Stimulated activated naive B cell treated with anti-CD40 and anti-IgM and Interleukin-4, amounts not matched to agents 10 μg/mL and 1 μg/mL and 100 μg/mL, for 72 hours (primary cell): Measurements from ENCODE around the gene UGT1A10.
"Not testable (repeated sequence)": the region's sequence is repeated elsewhere in the genome, so short reads cannot be mapped to it uniquely, and the experiment has no call there.

Source experiments
- ATAC-seq, 2 donors: fragments of 150-1000 bp; cut with Tn5 transposase; replicated peaks; 2 replicates each; pipeline ENCODE4 v1.10.0; 2021; ENCODE audit warnings: moderate library complexity in 1 of 2
- DNase-seq: peaks from one replicate; pipeline ENCODE4 v3.0.0; 2021
- H3K27ac Mint-ChIP-seq: one replicate; pipeline ENCODE4 v1.8.0; 2022; ENCODE audit warnings: mild to moderate bottlenecking, mixed read lengths
- H3K27me3 Mint-ChIP-seq, 2 donors: one replicate each; pipeline ENCODE4 v1.8.0; 2022; ENCODE audit warnings: mixed read lengths in 2 of 2
- H3K36me3 Mint-ChIP-seq, 2 donors: one replicate each; pipeline ENCODE4 v1.8.0; 2022; ENCODE audit warnings: mixed read lengths in 2 of 2, mild to moderate bottlenecking in 1 of 2
- H3K4me1 Mint-ChIP-seq, 2 donors: one replicate each; pipeline ENCODE4 v1.8.0; 2022; ENCODE audit warnings: mixed read lengths in 2 of 2, mild to moderate bottlenecking in 1 of 2
- H3K4me3 Mint-ChIP-seq, 2 donors: one replicate each; pipeline ENCODE4 v1.8.0; 2022; ENCODE audit warnings: mild to moderate bottlenecking in 2 of 2, mixed read lengths in 2 of 2, moderate library complexity in 1 of 2
- H3K9me3 Mint-ChIP-seq, 2 donors: one replicate each; pipeline ENCODE4 v1.8.0; 2022; ENCODE audit warnings: mixed read lengths in 2 of 2, mild to moderate bottlenecking in 1 of 2

The UGT1A10 gene

DNA sequence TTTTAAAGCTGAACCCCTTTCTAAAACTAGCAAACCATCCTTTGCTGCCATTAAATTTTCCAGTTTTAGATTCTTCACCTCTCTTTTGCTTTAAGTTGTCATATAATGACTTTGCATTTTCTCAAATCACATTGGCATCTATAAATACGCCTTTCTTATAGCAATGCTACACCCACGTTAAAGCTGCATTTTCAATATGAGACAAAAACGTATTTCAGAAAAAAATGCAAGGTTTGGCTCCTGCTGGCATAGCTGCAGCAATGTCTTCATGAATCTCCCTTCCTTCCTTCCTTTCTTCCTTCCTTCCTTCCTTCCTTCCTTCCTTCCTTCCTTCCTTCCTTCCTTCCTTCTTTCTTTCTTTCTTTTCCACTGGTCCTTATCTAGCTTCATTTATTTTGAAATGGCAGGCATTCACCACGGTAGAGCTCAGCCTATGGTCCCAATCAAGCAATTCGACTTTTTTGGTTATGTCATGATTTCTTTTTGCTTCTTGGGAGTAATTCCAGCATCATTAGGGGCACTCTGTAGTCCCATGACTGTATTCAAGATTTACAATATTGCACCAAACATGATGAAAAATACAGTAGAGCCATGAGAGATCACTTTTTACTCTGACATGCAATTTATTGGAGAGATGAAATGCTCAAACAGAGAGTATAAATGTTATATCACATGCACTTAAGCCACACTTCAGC is 8.8 kb upstream of the UGT1A10 start:
- Mint-ChIP-seq H3K27ac (no peak overlapping the region), H3K4me3 (no peak overlapping the region), H3K27me3 (peaks cover 27 to 32% of the 10 kb centered on the region in 2 donors), H3K36me3 (peaks cover 6 to 7% of the 10 kb centered on the region in 2 donors), H3K9me3 (peaks cover 17 to 22% of the 10 kb centered on the region in 2 donors), H3K4me1 (peaks cover 0 to 2% of the 10 kb centered on the region in 2 donors)
- DNase-seq (no peak), ATAC-seq (no peak)

DNA sequence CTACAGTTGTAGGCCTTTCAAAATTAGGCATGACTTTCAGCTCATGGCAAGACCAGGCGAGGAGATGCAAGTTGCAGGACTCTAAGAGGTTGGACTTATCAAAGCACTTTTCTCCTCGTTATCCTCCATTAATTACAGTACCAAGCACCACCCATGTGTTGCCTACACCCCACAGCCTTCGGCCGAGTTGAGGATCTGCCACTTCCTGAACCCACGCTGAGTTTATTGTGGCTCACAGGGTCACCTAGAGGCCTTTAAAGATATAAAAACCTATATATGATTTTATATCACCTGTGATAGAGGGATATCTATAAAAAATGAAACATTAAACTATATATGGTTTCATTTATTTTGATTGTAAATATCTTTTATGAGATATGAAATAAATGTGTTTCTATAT is 2.6 kb downstream of the UGT1A10 start:
- no peaks in the 10 kb centered on the region for H3K36me3 Mint-ChIP-seq
- H3K27ac Mint-ChIP-seq = no peak overlapping the region
- peaks cover 9% of the 10 kb centered on the region in 2 donors for H3K9me3 Mint-ChIP-seq
- ATAC-seq (no peak), DNase-seq (no peak)
- H3K4me3 Mint-ChIP-seq = no peak overlapping the region
- H3K4me1 Mint-ChIP-seq = peaks cover 0 to 6% of the 10 kb centered on the region in 2 donors
- H3K27me3 Mint-ChIP-seq = peaks cover 18 to 36% of the 10 kb centered on the region in 2 donors

DNA sequence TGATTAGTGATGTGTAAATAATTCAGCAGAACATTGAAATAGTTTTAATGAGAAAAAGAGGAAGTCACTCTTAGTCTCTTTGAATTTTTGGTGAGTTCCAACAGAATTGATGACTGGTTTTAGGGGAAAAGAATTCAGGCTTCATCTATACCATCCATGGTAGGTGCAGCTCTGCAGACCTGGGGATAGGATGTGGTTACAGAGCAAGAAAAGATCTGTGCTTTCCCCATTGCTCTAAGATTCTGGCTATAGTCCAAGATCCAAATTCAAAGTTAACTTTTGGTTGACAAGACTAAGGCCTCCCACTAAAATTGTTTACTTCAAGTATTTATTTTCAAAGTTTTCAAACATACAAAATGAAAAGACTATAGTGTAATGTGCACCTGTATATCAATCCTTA is 3.6 kb downstream of the UGT1A10 start:
- ATAC-seq (no peak), DNase-seq (no peak)
- Mint-ChIP-seq H3K27ac (no peak overlapping the region), H3K4me3 (no peak overlapping the region), H3K27me3 (peaks cover 16 to 26% of the 10 kb centered on the region in 2 donors), H3K4me1 (peaks cover 0 to 6% of the 10 kb centered on the region in 2 donors), H3K9me3 (peaks cover 9 to 10% of the 10 kb centered on the region in 2 donors), H3K36me3 (no peaks in the 10 kb centered on the region)

DNA sequence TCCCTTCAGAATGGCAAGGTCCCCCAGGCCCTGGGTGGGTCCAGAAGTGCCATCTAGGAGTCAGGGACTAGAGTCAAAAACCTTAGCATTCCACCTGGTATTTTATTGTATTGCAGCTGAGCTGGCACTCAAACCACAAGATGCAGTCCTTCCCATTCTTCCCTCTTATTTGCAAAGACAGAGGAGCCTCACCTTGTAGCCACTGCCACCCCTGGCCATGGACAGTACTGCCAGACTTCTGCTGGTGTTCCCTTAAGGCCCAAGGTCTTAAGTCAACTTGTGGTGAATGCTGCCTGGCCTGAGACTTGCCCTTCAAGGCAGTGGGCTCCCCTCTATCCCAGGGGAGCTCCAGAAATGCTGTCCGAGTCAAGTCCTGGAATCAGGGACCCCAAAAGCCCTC is 6.9 kb downstream of the UGT1A10 start:
- Mint-ChIP-seq H3K27me3 (peaks cover 16 to 28% of the 10 kb centered on the region in 2 donors), H3K27ac (no peak overlapping the region), H3K4me3 (no peak overlapping the region), H3K36me3 (peaks cover 6 to 16% of the 10 kb centered on the region in 2 donors), H3K9me3 (peaks cover 29 to 32% of the 10 kb centered on the region in 2 donors), H3K4me1 (peaks cover 0 to 6% of the 10 kb centered on the region in 2 donors)
- ATAC-seq (no peak), DNase-seq (no peak)

DNA sequence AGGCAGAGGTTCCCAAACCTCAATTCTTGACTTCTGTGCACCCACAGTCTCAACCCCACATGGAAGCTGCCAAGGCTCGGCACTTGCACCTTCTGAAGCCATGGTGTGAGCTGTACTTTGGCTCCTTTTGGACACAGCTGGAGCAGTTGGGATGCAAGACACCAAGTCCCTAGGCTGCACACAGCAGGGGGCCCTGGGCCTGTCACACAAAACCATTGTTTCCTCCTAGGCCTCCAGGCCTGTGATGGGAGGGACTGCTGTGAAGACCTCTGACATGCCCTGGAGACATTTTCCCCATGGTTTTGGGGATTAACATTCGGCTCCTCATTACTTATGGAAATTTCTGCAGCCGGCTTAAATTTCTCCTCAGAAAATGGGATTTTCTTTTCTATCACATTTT is 9.8 kb downstream of the UGT1A10 start:
- Mint-ChIP-seq H3K36me3 (peaks cover 6 to 16% of the 10 kb centered on the region in 2 donors), H3K27me3 (peaks cover 16 to 36% of the 10 kb centered on the region in 2 donors), H3K9me3 (peaks cover 29 to 32% of the 10 kb centered on the region in 2 donors)
- H3K4me1 Mint-ChIP-seq, ATAC-seq, DNase-seq, H3K4me3 Mint-ChIP-seq, H3K27ac Mint-ChIP-seq: not testable (repeated sequence)

DNA sequence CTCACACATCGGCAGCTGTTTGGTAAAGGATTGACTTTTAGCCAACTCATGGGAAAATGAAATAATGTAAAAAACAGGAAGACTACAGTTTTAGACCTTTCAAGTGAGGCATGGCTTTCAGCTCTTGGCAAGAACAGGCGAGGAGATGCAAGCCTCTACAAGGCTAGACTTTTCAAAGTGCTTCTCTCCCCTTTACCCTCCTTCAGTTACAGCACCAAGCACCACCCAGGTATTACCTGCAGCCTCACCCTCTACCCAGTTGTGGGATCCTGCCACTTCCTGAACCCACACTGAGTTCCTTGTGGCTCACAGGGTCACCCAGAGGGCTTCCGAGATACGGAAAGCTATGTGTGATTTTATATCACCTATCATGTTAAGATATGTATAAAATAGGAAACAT is 14.7 kb downstream of the UGT1A10 start:
- peaks cover 15 to 16% of the 10 kb centered on the region in 2 donors for H3K9me3 Mint-ChIP-seq
- no peak overlapping the region for H3K27ac Mint-ChIP-seq
- peaks cover 22 to 33% of the 10 kb centered on the region in 2 donors for H3K27me3 Mint-ChIP-seq
- no peaks in the 10 kb centered on the region for H3K4me1 Mint-ChIP-seq
- H3K4me3 Mint-ChIP-seq = no peak overlapping the region
- H3K36me3 Mint-ChIP-seq = peaks cover 9 to 16% of the 10 kb centered on the region in 2 donors
- ATAC-seq (no peak), DNase-seq (no peak)

DNA sequence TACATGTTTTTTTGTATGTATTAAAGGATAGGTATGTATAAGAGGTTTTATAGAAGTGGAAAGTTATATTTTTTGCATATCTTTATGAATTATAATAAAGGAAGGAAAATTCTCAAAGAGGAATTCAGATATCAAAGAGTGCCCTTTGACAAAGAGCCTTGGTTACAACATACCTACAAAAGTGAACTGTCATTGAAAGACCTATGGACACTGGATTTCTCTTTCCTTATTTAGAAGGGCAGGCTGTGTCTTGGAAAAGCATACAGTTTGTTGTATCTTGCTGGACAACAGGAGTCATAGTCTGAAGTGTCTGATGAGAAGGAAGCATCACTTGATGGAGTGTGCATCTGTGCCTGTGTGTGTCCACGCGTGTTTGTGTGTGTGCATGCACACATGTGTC is 15.2 kb downstream of the UGT1A10 start:
- Mint-ChIP-seq H3K27ac (no peak overlapping the region), H3K9me3 (peaks cover 13% of the 10 kb centered on the region in 2 donors), H3K27me3 (peaks cover 21 to 29% of the 10 kb centered on the region in 2 donors), H3K36me3 (peaks cover 7 to 14% of the 10 kb centered on the region in 2 donors), H3K4me1 (no peaks in the 10 kb centered on the region), H3K4me3 (no peak overlapping the region)
- ATAC-seq (no peak), DNase-seq (no peak)

DNA sequence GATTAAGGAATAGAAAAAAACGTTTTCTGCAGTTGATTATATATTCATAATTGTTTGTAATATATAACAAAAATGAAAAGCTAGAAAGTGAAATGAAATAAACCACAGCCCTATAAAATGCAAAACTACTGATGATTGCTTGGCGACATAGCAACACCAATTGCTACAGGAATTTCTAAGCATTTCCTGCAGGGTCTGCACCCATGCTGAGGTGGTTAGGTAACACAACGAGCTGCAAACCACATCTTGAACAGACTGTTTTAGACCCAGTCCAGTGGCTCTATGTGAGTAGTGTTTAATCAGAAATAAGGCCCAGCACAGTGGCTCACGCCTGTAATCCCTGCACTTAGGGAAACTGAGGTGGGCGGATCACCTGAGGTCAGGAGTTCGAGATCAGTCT is 18.3 kb downstream of the UGT1A10 start:
- DNase-seq (no peak), ATAC-seq (no peak)
- Mint-ChIP-seq H3K4me3 (no peak overlapping the region), H3K27me3 (peaks cover 14 to 18% of the 10 kb centered on the region in 2 donors), H3K4me1 (no peaks in the 10 kb centered on the region), H3K27ac (no peak overlapping the region), H3K36me3 (peaks cover 0 to 3% of the 10 kb centered on the region in 2 donors), H3K9me3 (no peaks in the 10 kb centered on the region)

DNA sequence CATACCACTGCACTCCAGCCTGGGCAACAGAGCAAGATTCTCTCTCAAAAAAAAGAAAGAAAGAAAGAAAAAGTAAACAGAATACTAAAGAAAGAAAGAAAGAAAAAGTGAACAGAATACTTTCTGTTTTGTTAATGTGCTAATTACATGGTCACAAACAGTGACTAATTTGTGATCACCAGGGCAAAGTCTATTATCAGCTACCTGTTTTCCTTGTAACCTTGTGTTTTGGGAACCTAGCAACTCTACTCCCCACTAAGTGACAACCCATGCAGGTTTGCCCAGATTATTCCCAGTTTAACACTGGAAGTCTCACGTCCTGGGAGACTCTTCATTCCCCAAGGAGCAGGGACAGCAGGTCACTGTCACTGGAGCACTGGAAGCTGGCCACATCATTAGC is 18.8 kb downstream of the UGT1A10 start:
- DNase-seq (no peak), ATAC-seq (no peak)
- Mint-ChIP-seq H3K4me1 (no peaks in the 10 kb centered on the region), H3K9me3 (no peaks in the 10 kb centered on the region), H3K27me3 (peaks cover 19 to 20% of the 10 kb centered on the region in 2 donors), H3K27ac (no peak overlapping the region), H3K4me3 (no peak overlapping the region), H3K36me3 (peaks cover 0 to 3% of the 10 kb centered on the region in 2 donors)

DNA sequence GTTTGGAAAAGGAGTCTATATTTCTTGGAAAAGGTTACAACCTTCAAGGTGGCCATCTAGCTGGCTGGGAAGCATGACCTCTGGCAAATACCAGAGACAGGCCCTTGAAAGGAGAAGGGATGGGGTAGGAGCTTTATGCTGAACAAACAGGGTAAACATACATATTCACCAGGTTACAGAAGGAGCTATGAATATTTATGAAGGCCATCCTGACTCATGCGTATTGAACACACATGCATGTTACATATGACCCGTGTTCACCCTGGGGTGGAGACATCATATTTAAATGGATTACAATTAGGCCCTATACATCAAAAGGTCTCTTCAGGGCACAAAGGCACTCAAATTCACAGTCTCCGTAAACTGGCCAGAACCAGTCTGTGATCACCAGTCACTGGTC is 19.7 kb downstream of the UGT1A10 start:
- not testable (repeated sequence) for H3K4me1 Mint-ChIP-seq, H3K4me3 Mint-ChIP-seq, H3K36me3 Mint-ChIP-seq, H3K9me3 Mint-ChIP-seq, DNase-seq, H3K27ac Mint-ChIP-seq, ATAC-seq
- H3K27me3 Mint-ChIP-seq = peaks cover 17 to 22% of the 10 kb centered on the region in 2 donors

DNA sequence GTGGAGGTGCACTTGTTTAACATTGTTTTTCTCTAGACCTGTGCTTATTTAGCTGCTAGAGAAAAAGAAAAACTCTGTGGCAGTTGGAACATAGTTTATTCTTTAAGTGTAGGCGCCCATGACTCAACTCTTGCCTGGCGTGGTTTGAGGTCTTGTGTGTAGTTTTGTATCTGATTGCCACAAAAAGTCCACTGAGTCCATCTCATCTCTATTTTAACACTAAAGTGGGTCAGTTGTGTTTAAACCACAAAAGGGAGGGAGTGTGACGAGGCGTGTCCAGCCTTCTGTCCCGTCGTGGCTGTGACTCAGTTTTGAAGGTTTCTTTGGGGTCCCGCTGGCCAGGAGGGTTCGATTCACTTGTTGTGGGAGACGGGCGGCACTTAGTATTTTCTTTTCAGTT is 20.2 kb downstream of the UGT1A10 start:
- Mint-ChIP-seq H3K27ac (no peak overlapping the region), H3K9me3 (no peaks in the 10 kb centered on the region), H3K4me1 (no peaks in the 10 kb centered on the region), H3K4me3 (no peak overlapping the region), H3K27me3 (peaks cover 22 to 26% of the 10 kb centered on the region in 2 donors), H3K36me3 (peaks cover 0 to 3% of the 10 kb centered on the region in 2 donors)
- ATAC-seq (no peak), DNase-seq (no peak)

DNA sequence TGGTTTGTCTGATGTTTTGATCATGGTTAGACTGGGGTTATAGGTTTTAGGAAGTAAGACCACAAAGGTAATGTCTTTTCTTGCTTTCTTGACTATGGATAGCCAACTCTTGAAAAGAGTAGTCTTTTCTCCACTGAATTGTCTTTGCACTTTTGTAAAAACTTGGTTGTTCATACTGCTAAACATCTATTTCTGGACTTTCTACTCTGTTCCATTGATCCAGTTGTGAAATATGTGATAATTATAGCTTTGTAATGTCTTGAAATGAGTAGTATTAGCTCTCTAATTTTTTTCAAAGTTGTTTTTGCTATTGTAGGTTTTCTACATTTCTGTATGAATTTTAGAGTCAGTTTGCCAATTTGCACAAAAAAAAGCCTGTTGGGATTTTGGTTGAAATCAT is 22.4 kb downstream of the UGT1A10 start:
- no peak overlapping the region for H3K27ac Mint-ChIP-seq
- H3K4me1 Mint-ChIP-seq = no peaks in the 10 kb centered on the region
- DNase-seq = no peak
- H3K9me3 Mint-ChIP-seq = no peaks in the 10 kb centered on the region
- peaks cover 0 to 3% of the 10 kb centered on the region in 2 donors for H3K36me3 Mint-ChIP-seq
- peaks cover 16 to 29% of the 10 kb centered on the region in 2 donors for H3K27me3 Mint-ChIP-seq
- no peak overlapping the region for H3K4me3 Mint-ChIP-seq
- ATAC-seq = no peak

DNA sequence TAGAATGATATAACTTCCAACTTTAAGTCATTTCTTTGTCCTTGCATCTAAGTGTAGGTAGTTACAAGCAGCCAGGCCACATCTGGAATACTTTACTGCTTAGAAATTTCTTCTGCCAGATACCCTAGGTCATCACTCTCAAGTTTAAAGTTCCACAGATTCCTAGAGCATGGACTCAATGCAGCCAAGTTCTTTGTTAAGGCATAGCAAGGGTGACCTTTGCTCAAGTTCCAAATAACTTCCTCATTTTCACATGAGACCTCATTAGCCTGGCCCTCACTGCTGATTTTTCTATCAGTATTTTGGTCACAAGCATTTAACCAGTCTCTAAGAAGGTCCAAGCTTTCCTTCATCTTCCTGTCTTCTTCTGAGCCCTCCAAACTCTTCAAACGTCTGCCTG is 27.7 kb downstream of the UGT1A10 start:
- Mint-ChIP-seq H3K4me1 (no peaks in the 10 kb centered on the region), H3K4me3 (no peak overlapping the region), H3K9me3 (peaks cover 0 to 6% of the 10 kb centered on the region in 2 donors), H3K27me3 (peaks cover 22 to 24% of the 10 kb centered on the region in 2 donors), H3K36me3 (no peaks in the 10 kb centered on the region), H3K27ac (no peak overlapping the region)
- DNase-seq (no peak), ATAC-seq (no peak)

DNA sequence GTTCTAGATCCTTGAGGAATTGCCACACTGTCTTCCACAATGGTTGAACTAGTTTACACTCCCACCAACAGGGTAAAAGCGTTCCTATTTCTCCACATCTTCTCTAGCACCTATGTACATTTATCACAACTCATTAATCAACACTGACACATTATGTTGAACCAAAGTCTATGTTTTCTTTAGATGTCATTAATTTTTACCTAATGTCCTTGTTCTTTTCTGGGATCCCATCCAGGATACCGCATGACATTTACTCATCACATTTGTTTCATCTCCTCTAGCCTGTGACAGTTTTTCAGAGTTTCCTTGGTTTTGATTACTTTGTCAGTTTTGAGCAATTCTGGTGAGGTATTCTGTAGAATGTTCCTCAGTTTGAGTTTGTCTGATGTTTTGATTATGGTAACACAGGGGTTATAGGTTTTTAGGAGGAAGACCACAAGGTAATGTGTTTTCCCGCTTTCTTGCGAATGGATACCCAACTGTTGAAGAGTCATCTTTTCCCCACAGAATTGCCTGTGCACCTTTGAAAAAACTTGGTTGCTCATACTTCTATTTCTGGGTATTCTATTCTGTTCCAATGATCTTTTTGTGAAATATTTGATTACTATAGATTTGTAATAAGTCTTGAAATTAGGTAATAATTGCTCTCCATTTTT is 32.5 kb downstream of the UGT1A10 start:
- no peak for DNase-seq
- H3K36me3 Mint-ChIP-seq = no peaks in the 10 kb centered on the region

More for the DNA sequence above, 32.5 kb downstream of the UGT1A10 start:
- H3K4me3 Mint-ChIP-seq = no peak overlapping the region
- H3K27ac Mint-ChIP-seq = no peak overlapping the region
- H3K27me3 Mint-ChIP-seq = peaks cover 8 to 21% of the 10 kb centered on the region in 2 donors
- H3K9me3 Mint-ChIP-seq = peaks cover 0 to 8% of the 10 kb centered on the region in 2 donors
- no peak for ATAC-seq
- no peaks in the 10 kb centered on the region for H3K4me1 Mint-ChIP-seq
